ENCODE data around the gene RTTN.
A peak's percentile ranks its signal among the peaks of the same experiment; 100 is the strongest.
"Not testable (repeated sequence)": the region's sequence is repeated elsewhere in the genome, so short reads cannot be mapped to it uniquely, and the experiment has no call there.

RTTN gene

GRCh38 chr18:70021043-70021442 is 184.4 kb downstream of the RTTN start:
- no peak for DNase-seq

GRCh38 chr18:70019991-70020390 is 185.5 kb downstream of the RTTN start:
- peak; percentile 27 to 54 for DNase-seq

DNA sequence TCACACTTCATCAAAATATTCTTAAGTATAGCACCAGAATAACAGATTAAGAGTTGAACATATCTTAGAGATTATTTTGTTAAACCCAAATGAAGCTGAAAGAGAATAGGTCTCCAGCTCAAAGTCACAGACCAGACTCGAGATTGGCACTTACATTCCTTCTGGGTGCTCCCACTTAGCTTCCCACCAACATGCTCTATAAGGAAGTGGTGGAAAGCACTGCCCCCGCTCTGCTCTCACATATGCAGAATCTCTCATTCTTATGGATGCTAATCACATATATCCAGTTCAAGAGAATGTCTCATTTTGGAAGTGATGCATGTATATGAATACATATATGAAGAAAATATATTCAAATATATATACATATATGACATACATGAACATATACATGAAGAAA is 186.4 kb downstream of the RTTN start:
- DNase-seq: peak in 1 of 2 donors; percentile 22

GRCh38 chr18:70015127-70015526 is 190.4 kb downstream of the RTTN start:
- no peak for DNase-seq

GRCh38 chr18:70005580-70005979 is 199.9 kb downstream of the RTTN start:
- no peak for DNase-seq

DNA sequence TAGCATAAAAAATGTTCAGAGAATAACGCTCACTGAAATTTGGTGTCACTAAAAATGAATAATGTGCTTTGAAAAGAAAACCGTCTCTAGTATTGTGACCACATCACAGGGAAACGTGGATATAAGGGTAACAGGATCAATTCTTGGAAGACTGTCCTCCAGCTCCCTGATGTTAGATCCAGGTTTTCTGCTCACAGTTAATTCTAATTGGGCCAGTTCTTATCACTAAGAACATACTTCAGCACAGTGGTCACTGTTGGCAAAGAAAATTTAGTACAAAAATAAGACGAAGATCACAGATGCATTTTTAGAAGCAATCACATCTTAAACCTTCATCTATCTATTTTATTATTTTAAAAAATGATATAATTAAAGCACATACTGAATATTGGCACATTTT is 200.8 kb downstream of the RTTN start:
- DNase-seq: no peak

DNA sequence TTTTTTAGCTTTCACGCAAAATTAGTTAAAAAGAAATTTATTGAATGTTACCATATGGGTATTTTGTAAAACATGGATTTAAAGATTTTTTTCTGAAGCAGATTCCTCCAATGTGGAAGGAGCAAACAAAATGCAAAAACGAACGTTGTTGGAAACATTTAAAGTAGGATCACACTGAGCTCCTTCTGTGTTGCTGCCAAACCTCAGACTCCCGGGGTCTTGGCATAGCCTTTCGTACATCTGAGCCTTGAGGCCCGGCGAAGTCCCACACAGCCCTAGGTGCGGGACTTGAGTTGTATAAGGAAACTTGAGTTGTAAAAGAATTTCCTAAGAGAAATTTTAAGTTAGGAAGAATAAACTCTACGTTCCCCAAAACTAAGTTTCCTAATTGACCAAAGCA is 205.8 kb downstream of the RTTN start:
- no peak for DNase-seq

- DNase-seq: no peak
Measured at GRCh38 chr18:69998523-69998987, 206.9 kb downstream of the RTTN start.

- DNase-seq: no peak
Measured at GRCh38 chr18:69996951-69997798, 208.3 kb downstream of the RTTN start.

DNA sequence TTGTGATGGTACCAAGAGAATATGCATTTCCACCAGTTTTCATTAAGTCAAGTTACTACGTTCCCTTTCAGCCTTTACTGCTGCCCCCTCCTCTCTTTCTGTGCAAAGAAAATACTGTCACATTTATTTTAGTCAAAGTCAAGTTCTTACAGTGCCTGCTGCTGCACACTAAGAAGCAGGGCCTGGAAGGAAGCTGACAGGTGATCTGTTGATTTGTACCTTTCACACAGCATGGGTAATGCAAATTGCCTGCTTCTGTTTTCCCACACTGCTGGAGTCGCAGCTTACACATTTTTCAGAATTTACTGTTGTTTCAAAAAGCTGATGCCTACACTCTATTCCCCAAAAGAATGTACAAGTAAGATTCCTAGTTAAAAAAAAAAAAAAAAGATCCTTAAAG is 209.1 kb downstream of the RTTN start:
- DNase-seq: no peak

DNA sequence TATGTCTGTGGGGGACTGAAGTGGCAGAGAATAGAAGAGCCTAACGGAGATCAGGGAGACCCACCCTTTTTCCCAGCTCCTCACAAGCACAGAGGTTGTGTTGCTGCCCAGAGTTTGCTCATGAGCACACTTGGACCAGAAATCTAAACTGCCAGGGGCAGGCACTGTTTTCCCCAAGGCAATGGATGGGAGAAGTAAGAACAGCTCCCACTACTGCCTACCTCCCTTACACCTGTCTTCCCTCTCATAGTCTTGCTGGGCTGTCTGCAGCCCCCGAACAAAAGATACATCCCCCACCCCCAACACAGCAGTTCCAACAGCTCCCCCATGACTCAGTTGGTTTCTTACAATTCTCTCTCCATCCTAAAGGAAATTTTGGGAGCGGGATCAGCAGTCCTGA is 209.7 kb downstream of the RTTN start:
- no peak for DNase-seq

- no peak for DNase-seq
Measured at GRCh38 chr18:69992776-69993175, 212.7 kb downstream of the RTTN start.

GRCh38 chr18:69987870-69988269 is 217.6 kb downstream of the RTTN start:
- no peak for DNase-seq

GRCh38 chr18:69985239-69985638 is 220.2 kb downstream of the RTTN start:
- no peak for DNase-seq

- DNase-seq: no peak
Measured at GRCh38 chr18:69982417-69982816, 223.1 kb downstream of the RTTN start.

- DNase-seq: no peak
Measured at GRCh38 chr18:69981948-69982347, 223.5 kb downstream of the RTTN start.

DNA sequence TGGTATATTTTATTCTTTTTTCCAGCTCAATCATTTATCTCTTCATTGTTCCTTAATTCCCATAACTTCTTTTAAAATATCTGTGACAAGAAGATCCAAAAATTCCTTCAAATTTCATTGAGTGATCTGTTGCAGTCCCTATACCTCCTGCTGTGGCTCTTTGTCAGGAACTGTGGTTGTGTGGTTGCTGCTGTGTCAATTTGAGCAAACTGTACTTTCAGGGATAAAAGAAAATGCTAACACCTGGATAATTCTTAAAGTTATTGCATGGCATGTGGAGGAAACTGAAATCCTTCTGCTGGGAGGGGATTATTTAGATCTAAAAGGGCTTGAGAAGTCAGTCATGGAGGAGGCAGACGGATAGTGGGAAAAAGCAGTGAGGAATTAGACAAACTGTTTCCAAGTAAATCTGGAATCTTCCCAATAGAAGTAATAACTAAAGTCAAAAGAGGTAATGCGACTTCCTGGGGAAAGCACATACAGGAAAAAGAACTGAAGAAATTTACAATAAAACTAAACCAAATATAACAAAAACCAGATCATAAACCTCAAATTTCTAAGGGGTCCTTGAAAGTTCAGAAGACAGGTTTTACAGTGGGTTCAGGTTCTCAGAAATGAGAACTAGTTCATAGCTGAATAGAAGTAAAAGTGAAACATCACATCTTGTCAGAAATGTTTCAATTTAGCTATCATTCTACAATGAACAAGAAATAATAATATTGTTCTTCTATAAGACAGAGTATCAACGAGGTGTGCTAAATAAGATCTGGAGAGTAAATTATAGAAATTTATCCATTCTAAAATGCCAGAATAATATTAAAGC is 224.3 kb downstream of the RTTN start:
- DNase-seq: no peak

DNA sequence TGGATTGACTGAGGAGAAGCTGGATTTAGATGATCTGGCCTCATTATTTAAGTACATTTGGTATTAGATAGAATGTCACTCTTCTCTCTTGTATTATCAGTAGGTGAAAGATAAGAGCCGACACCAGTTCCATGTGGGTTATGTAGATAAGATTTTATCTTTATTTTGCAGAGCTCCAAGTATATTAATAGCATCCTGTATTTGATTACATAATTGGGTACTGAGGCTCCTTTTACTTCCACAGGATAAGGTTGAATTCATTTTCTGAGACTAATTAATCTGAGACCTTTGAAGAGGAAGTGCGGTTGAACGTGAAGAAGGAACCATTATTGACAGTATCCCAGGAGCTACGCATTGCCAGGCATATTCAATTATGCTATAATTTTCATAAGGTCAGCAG is 225.0 kb downstream of the RTTN start:
- DNase-seq: no peak

DNA sequence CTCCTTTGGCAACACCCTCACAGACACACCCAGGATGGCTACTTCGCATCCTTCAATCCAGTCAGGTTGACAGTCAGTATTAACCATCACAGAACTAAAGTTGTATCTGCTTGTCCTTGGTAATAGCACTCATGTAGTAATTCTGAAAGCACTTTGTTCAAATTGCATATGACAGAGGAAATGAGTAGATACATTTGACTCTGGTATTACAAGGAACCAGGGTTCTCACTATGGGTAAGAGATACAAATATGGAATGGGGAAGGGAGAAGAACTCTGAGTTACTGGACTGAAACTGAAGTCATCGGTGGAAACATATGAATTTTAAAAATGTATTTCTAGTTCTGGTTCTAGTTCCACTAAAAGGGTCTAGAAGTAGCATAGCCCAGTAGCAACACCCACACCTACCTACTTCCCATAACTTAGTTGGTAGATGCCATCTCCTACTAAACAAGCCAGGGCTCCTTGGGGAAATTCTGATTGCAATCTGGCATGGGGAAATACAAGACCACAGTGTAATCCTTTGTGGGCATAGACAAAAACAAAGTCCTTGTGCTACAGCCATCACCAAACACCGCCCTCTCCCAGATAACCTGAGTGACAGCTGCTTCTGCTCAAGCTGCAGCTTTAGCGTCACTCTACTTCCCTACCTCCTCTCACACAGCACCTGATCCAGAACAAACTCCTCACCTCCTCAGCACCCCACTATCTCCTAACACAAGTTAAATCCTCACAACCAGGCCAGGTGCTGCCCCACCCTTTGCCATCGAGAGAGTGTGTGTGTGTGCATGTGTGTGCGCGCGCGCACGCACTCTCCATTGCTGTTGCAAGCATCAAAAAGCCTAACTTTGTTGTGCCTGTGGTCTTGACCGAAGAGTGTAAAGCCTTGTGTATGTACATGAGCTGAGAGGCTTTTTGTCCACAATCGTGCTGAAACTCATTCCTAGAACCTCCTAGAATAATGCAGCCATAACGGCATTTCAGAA is 226.5 kb downstream of the RTTN start:
- DNase-seq: peak; percentile 27 to 54

GRCh38 chr18:69975294-69975693 is 230.2 kb downstream of the RTTN start:
- not testable (repeated sequence) for DNase-seq

DNA sequence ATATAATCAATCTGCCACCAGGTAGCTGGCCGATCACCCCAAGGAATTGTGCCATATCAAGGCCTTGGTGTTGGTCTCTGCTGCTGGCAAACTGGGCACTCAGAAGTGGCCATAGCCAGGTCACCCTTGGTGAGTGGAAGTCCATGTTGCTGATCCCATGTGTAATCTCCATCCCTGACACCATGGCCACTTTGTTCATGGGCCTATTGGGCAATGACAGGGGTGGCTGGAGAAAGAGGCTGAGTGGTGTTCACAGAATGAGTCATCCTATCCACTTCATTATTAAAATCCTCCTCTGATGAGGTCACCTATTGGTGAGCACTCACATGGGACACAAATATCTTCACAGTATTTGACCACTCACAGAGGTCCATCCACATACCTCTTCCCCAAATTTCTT is 231.1 kb downstream of the RTTN start:
- peak; percentile 22 to 27 for DNase-seq

- no peak for DNase-seq
Measured at GRCh38 chr18:69969491-69969890, 236.0 kb downstream of the RTTN start.

DNA sequence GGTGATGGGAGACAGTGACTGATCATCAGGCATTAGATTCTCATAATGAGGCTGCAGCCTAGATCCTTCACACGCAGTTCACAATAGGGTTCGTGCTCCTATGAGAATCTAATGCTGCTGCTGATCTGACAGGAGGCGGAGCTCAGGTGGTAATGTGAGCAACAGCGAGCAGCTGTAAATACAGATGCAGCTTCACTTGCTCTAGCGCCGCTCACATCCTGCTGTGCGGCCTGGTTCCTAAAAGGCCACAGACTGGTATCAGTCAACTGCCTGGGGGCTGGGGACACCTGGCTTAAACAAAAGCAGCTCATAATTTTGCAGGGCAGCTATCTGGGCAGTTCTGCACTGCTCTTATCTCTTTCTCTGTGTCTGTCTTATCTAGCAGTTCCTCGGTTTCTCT is 237.4 kb downstream of the RTTN start:
- DNase-seq: no peak
